Stomach (tissue), 4 donors: ENCODE data around the gene SPDYC.

ENCODE experiments used
- EP300 ChIP-seq: sonication (generic); formaldehyde crosslinking; IDR thresholded peaks from one replicate; pipeline ENCODE4 v1.6.1; 2017; ENCODE audit warnings: antibody characterized with exemption
- POLR2AphosphoS5 ChIP-seq, 3 donors: sonication (generic); formaldehyde crosslinking; IDR thresholded peaks; one replicate each; pipeline ENCODE4 v1.6.1; 2016; ENCODE audit warnings: antibody characterized with exemption in 3 of 3
- TF ChIP-seq, protein P1 (sequence below), 7 experiments: fragments of 450-650 bp in 4 of 7; fragments of 200-600 bp in 3 of 7; sonication (generic) in 3 of 7; IDR thresholded peaks; one replicate each; pipeline ENCODE4 v1.5.1; 2016 to 2019; ENCODE audit warnings: antibody characterized with exemption in 7 of 7, control low read depth in 2 of 7, mild to moderate bottlenecking in 1 of 7

DNA sequence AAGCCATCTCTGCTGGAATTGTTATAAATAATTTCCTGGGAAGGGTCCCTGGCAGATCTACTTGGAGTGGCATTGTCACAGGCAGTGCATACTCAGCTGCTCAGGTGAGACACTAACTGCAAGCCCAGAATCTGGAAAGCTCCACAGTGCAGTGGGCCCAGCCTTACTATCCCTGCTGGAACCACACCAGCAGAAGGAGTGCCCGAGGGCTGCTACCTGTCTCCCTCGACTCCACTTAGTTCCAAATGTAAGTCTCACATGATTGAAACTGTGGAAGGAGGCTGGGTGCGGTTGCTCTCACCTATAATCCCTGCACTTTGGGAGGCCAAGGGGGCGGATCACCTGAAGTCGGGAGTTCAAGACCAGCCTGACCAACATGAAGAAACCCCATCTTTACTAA lies 21.4 kb upstream of the SPDYC start:
- TF ChIP-seq POLR2AphosphoS5 (IDR thresholded peaks at IDR 0.05) (no peak), EP300 (no peak)
- TF ChIP-seq, protein P1, sequence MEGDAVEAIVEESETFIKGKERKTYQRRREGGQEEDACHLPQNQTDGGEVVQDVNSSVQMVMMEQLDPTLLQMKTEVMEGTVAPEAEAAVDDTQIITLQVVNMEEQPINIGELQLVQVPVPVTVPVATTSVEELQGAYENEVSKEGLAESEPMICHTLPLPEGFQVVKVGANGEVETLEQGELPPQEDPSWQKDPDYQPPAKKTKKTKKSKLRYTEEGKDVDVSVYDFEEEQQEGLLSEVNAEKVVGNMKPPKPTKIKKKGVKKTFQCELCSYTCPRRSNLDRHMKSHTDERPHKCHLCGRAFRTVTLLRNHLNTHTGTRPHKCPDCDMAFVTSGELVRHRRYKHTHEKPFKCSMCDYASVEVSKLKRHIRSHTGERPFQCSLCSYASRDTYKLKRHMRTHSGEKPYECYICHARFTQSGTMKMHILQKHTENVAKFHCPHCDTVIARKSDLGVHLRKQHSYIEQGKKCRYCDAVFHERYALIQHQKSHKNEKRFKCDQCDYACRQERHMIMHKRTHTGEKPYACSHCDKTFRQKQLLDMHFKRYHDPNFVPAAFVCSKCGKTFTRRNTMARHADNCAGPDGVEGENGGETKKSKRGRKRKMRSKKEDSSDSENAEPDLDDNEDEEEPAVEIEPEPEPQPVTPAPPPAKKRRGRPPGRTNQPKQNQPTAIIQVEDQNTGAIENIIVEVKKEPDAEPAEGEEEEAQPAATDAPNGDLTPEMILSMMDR (IDR thresholded peaks at IDR 0.05), result no peak
